Measurements from ENCODE around the gene CHMP4A.

DNA sequence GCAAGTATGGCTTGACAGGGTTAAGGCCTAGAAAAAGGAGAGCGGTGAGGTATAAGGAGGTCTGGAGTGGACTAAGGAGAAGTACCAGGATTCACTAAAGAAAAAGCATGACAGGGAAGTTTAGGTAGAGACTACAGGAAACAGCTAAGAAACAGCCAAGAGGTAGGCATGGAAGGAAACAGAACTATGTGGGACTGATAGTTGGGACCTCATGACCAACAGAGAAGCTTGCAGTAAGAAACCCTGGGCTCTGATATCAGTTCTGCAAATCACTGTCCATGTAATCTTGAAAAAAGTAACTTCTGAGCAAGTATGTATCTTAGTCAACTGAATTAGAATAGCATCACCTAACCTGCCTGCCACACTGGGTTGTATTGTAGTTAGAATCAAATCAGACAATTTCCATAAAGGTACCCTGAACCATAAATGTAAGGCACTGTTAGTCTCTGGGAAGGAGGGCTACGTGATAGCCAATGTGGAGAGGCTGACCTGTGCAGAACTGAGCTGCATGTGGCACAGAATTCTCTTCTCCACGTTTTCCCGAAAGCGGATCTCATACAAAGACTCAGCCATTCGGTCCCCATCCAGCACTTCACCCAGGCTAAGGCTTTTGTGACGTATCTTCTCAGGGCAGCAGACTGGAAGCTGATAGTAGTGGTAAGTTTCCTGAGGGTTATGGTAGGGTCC, 19.0 kb downstream of the CHMP4A start:
- TF ChIP-seq CTCF (IDR thresholded peaks at IDR 0.05) (no peak), POLR2A (IDR thresholded peaks at IDR 0.05) (no peak), EP300 (IDR thresholded peaks at IDR 0.05) (no peak)
